22Rv1 (cell line): Measurements from ENCODE around the gene TEX26.

Experiments used
- ZFX ChIP-seq: fragments of 450-650 bp; IDR thresholded peaks from 2 replicates; pipeline ENCODE4 v1.6.1; 2017; ENCODE audit warnings: antibody characterized with exemption, borderline replicate concordance
- TF ChIP-seq, protein P1 (sequence below): fragments of 450-650 bp; IDR thresholded peaks from 2 replicates; pipeline ENCODE4 v1.5.1; 2017; ENCODE audit warnings: mild to moderate bottlenecking

DNA sequence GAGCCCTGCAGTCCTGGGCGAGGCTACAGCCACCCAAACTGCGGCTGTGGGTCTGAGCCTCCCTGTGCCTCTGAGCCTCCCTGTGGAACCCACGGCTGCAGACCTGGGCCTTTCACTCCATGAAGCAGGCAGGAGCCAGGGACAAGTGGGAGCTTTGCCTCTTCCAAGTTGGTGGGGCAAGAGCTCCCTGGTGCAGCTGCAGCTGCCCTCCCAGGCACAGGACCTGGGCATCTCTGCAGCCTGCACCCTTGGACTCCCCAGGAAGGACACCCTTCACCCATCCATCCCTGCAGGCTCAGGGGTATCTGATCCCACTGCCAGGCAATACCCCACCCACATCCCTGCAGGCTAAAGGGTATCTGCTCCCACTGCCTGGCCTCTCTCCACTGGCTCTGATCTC lies 2.3 kb downstream of the TEX26 start:
- TF ChIP-seq, protein P1, sequence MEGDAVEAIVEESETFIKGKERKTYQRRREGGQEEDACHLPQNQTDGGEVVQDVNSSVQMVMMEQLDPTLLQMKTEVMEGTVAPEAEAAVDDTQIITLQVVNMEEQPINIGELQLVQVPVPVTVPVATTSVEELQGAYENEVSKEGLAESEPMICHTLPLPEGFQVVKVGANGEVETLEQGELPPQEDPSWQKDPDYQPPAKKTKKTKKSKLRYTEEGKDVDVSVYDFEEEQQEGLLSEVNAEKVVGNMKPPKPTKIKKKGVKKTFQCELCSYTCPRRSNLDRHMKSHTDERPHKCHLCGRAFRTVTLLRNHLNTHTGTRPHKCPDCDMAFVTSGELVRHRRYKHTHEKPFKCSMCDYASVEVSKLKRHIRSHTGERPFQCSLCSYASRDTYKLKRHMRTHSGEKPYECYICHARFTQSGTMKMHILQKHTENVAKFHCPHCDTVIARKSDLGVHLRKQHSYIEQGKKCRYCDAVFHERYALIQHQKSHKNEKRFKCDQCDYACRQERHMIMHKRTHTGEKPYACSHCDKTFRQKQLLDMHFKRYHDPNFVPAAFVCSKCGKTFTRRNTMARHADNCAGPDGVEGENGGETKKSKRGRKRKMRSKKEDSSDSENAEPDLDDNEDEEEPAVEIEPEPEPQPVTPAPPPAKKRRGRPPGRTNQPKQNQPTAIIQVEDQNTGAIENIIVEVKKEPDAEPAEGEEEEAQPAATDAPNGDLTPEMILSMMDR, result no peak
- no peak for TF ChIP-seq ZFX
